Fibroblast of skin of left quadriceps (primary cell): ENCODE measurements around the gene EXOC6B.

ENCODE experiments used
- DNase-seq, 2 experiments: peaks; one replicate each; pipeline ENCODE4 v3.0.0-alpha.2; 2013; ENCODE audit warnings: low read depth in 2 of 2

Gene EXOC6B

GRCh38 chr2:72134997-72135800, 690.6 kb downstream of the EXOC6B start:
- DNase-seq: no peak

- no peak for DNase-seq
These were observed 691.3 kb downstream of the EXOC6B start for GRCh38 chr2:72134408-72134996.

DNA sequence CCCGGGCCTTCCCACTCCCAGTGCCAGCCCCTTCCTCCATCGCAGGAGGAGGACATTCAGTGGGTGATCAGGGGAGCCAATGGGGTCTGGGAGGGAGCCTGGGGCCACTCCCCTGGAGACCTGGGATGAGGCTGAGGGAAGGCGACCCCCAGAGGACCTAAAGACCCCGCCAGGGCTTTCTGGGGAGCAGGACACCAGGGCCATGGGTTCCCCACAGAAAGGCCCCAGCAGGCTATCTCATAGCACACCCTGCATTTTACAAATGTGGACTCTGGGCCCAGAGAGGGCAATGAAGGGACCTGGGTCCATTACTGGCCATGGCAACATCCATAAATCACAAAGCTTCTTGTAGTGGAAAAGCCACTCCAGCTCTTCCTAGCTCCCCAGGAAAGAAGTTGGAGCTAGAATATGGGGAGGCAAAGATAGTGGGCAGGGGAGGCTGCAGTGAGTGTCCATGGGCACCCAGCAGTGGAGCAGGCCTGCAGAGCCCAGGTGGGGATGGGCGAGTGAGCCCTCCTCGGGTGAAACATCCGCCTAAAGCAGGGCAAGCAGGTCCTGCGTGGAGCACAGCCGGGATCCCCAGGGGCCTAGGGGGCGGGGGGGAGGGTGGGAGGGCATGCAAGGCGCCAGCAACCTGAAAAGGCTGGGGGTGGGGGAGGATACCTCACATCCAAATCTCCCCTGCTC, 692.0 kb downstream of the EXOC6B start:
- DNase-seq: no peak

GRCh38 chr2:72132981-72133720, 692.7 kb downstream of the EXOC6B start:
- DNase-seq: no peak

GRCh38 chr2:72131916-72132841, 693.7 kb downstream of the EXOC6B start:
- no peak for DNase-seq

- no peak for DNase-seq
These were observed 694.4 kb downstream of the EXOC6B start for GRCh38 chr2:72131371-72131891.

GRCh38 chr2:72130659-72131360, 695.0 kb downstream of the EXOC6B start:
- no peak for DNase-seq

GRCh38 chr2:72129681-72130340, 696.0 kb downstream of the EXOC6B start:
- DNase-seq: no peak

DNA sequence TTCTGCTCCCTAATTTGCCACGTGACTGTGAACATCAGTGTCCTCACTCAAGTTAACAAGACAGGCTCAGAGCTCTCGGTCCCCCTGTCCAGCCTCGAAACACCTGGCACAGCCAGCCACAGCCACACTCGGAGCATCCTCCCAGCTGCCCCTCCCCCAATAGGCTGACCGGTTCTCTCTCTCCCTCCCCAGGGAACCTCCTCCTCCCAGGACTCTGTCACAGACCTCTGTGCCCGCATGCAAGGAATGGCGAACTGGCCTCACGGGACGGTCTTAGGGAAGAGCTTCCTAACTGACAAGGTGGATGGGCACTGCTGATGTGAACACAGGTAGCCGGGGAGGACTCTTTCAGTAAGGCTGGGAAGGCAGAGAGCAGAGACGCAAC, 697.0 kb downstream of the EXOC6B start:
- no peak for DNase-seq

DNA sequence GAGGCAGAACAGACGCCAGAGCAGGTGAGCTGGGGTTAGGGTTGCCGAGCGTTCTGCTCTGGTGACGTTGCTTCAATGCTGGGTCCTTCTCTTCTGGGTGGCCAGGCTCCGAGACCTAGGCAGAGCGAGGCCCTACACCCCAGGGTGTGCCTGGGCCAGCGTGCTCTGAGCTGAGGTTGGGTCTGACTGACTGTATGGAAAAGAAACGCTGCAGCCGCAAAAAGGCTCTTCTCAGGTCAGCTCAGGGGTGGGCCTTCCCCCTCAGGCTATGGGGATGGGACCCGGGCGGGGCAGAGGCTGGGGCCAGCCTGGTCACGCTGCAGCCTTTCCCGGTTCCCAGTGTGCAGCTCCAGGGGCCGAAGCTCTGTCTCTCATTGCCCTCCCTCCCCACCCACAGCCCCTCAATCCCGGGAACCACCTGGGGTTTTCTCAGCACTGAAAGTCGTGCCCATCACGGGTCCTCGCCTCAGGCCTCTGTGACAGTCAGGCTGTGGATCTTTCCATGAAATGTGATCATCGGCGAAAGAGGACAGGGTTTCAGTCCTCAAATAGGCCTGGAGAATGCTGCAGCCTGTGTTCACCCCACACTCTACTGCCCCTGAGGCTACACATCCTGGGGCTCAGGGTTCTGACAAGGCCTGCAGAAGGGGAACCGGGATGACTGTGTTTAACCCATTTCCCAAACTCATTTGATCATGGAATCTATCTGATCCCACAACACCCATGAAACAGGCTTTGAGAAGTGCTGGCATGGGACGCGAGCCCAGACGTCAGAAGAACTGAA, 697.6 kb downstream of the EXOC6B start:
- DNase-seq: no peak

- DNase-seq: no peak
These were observed 698.3 kb downstream of the EXOC6B start for GRCh38 chr2:72127401-72128058.

- no peak for DNase-seq
These were observed 699.4 kb downstream of the EXOC6B start for GRCh38 chr2:72126186-72127100.
